ENCODE results near the gene CYP4F8. TPM values are rescaled to one million over a fixed set of nuclear protein-coding genes. Genes with fewer than 3 reads are reported as not detected.

The CYP4F8 gene
- total and polyA plus RNA-seq, 2 of the 8 experiments (the other 6 are each of a cell fraction or from before 2014, with no cell fraction given) = not detected

- TF ChIP-seq HDAC6 (IDR thresholded peaks at IDR 0.05; ENCODE audit: low read depth, low read length) (no peak), ZNF274 (IDR thresholded peaks at IDR 0.05; ENCODE audit: borderline replicate concordance, extremely low read depth, low read length) (no peak)
Observed at GRCh38 chr19:15642807-15643206, 27.8 kb downstream of the CYP4F8 start (continued).
